Activated gamma-delta T cell (primary cell): Measurements from ENCODE around the gene DPM2.

Source experiments
- DNase-seq: peaks from one replicate; lab custom pipeline; 2025; lab: John Stamatoyannopoulos, UW
- total RNA-seq, 2 donors: gene quantifications; one replicate each; lab custom pipeline; 2026; lab: John Stamatoyannopoulos, UW

Gene DPM2, protein sequence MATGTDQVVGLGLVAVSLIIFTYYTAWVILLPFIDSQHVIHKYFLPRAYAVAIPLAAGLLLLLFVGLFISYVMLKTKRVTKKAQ
- 33.2 to 33.6 reads per million in 2 donors for total RNA-seq

DNA sequence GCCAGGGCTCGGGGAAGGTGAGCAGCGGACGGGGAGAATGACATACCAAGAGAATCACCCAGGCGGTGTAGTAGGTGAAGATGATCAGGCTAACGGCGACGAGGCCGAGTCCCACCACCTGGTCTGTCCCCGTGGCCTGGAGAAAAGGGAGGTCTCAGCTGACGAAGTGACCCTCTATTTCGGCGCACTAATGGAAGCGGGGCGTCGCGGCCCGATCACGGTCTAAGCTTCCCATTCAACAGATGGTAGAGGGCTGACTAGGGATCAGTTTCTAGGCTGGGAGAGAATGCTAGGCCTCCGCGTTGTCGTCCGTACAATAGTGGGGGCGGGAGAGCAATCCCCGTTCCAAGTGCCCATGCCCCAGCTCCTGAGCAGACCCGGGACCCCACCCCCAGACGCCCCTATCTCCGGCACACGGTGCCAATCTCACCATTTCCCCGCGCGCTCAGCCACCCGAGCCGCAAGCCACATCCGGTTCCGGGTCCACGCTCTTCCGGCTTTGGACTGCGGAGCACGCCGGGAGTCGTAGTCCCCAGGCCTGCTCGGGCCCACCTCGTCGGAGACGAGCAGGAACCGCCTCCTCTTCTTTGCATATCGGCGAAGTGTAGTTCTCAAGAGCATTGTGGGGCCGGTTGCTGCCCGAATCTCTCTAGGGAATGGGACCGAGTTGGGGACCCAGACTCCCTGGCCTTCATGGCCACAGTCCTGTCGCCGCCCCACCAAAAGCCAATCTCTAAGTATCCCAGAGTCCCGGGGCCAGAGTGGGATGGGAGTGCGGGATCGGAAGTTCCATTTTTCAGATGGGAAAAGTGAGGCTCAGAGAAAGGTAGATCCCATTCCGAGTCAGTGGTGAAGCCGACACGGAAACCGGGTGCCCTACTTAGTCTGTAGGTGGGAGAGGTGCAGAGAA is at the start of gene DPM2:
Gene DPM2, minus strand, starts transcription at position 467 of the 910 bp plus-strand sequence. Its CDS starts 34 bp downstream, at position 433.
- DNase-seq: peak; percentile 67

DNA sequence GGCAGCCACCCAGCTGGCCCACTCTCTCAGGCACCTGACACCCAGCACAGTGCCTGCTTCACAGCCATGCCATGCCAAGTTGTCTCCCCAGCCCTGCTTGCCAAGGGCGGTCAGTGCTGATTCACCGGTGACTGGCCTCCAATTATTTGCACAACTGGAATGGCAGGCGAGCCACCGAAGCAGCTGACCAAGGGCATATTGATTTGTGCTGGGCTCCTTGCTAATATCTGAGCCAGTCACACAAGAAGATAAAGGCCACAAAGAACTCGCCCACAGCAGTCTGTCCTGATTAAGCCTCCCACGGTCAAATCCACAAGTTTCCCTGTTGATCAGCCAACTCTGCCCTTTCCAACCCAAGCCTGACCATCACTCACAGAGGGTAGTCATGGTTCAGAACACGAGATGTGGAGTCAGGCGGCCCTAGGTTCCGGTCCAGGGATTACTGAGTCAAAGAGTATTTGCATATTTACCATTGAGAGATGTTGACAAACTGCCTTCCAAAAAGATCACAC is 49.5 kb upstream of the DPM2 start:
- no peak for DNase-seq

DNA sequence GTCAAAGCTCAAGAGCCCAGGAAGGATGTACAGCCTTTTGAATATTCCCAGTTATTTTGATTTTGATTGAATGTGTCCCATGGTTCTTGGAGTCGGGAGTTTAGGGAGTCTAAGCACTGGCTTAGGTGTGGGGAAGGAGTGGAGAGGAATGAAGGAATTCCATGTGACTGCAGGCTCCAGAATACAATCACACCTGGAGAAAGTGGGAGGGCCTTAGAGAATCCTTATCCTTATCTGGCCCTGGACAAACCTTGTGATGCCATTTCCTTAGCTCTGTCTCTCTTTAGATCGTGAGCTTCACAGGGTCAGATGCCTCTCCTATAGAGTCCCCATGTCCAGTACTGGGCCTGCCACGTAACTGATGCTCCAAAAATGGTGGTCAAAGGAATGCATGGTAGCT is 47.4 kb upstream of the DPM2 start:
- no peak for DNase-seq

DNA sequence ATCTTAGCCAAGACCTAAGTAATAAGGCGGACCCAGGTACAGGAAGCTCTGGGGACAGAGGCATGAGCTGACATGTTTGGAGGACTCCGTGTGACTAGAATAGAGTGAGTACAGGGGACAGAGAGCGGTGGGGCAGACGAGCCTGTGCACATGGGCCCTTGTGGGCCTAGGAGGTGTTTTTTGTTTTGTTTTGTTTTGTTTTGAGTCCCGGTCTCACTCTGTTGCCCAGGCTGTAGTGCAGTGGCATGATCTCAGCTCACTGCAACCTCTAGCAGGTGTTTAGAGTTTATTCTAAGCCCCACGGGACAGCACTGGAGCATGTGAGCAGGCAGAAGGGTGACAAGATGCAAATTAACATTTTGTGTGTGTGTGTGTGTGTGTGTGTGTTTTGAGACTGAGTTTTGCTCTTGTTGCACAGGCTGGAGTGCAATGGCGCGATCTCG is 46.2 kb upstream of the DPM2 start:
- DNase-seq: no peak

DNA sequence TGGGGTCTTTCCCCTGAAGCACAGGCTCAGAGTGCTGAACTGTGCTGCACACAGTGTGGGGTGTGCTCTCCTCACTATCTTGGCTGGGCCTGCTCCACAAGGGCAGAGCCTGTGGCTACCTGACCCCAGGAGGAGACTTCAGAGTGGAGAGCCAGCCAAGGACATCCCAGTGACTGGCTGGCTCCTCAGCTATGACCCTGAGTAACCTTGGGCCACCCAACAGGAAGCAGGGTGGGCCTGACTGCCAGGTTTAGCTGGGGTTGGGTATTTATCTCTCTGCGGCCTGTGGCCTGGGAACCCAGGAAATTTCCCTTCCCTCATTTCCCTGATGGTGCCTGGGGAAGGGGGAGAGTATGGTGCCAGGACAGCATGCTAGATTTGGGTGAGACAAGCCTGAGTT is 45.3 kb upstream of the DPM2 start:
- no peak for DNase-seq

DNA sequence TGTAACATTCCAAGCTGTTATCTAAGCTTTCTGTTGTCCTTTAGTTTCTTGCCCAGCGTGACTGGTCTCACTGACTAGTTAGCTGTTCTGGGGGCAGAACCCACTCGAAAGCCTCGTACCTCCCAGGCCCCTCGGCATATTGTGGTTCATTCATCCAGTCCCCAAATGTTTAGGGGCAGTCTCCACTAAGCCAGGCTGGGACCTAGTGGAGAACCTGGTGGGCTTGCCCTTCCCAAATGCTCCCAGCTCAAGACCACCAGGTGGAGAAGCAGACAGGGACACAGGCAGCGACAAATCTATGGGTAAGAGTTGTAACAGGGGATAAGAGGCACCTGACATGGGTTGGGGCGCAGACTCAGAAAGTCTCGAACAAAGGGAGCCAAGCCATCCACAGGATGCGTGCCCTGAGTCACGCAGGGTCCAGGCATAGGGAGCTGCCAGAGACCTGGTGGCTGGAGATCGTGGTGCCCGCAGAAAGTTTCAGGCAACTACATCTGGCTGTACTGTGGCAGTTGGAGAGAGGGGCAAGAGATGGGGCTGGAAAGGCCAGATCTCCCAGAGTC is 44.0 kb upstream of the DPM2 start:
- no peak for DNase-seq

DNA sequence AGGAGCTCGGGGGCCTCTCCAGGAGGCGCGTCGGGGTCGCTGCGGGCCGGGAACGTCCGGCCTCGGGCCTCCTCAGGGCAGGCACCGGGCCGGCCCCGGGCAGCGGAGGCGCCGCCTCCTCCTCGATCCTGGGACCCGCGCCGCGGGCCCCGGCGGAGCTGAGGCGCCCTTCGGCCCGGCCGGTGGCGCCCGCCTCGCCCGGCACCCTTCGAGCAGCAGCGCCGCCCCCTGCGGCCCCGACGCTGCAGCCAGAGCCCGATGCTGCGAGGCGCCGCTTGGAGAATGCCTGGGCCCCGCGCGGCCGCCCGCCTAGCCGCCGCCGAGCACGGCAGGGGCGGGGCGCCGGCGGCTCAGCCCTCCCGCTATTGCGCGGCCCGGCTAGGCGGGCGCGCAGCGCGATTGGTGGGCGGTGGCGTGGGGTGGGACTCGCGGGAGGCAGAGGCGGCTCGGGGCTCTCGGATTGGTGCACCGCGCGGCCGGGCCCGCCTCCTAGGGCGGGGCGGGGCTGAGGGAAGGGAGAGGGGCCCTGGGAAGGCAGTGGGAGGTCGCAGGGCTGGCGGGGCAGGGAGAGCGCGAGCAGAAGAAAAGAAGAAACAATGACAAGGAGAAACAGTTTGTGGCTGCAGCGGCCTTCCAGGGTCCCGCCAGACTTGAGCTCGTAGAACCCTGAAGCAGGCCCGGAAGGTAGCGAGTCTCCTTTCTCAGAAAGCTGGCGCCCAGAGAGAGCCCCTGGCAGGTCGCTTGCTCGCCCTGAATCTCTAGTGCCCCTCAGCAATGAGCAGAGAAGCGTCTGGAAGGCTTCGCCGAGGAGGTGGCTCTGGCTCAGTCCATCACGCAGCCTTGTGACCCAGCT is 43.3 kb upstream of the DPM2 start, which contains the start of gene EEIG1:
Gene EEIG1, minus strand, starts transcription at position 284 of the 853 bp plus-strand sequence. CDS start 852 bp downstream, outside the sequence.
- DNase-seq: peak; percentile 97

DNA sequence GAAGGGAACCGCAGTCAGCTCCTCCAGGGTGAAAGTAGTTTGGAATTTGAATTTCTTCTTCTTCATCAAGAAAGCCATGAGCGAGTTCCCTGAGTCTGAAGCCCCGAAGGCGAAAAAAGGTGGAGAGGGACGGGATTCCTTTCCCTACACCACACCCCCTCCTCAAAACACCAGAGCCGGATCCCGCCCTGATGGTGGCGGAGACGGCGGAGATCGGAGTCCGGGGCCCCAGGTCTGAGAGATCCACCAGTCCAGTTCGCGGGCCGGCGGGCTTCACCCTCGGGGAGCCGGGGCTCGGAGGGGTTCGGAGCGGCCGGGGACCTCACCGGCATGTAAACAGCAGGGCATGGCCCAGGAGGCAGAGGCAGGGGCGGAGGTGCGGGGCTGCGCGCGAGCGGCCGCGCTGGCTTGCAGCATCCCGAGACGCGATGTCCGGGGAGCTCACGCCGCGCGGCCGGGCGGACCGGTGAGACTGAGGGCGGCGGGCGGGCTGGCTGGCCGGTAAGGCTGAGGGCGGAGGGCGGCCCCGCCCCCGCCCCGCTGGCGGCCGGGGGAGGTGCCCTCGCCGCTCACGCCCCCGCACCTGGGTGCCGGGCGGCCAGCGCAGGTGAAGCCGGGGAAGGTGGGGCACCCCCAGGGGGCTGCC is 42.5 kb upstream of the DPM2 start:
- DNase-seq: peak; percentile 45

DNA sequence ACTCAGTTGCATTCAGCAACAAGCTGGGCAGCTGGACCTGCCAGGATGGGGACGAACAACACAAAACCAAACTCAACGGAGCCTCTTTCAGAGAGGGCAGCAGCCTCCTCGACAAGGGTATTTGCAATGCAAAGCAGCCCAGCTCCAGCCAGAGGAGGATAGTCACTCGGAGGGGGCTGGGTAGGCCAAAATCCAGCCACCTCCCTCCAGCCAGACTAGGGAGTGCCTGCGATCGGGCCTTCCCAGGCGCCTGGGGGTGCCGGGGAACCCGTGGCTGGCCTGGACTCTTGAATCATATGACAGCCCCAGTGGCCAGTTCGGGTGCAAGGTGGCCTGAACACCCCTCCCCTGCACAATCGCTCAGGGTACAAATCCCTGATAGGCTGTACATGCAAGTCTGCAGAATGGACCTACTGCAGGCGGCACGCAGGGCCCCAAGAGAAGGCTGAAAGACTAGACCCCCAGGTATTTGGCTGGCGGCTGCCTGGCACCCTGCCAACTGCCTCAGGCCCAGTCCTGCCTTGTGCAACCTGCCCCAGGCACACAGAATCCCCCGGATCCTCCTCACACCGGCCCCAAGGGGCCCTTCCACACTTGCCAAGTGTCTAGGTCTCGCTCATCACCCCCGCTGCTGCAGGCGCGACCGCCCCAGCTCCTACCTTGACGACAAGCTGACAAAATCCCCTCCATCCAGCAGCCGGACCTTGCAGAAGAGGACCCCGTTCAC is 41.8 kb upstream of the DPM2 start:
- no peak for DNase-seq

DNA sequence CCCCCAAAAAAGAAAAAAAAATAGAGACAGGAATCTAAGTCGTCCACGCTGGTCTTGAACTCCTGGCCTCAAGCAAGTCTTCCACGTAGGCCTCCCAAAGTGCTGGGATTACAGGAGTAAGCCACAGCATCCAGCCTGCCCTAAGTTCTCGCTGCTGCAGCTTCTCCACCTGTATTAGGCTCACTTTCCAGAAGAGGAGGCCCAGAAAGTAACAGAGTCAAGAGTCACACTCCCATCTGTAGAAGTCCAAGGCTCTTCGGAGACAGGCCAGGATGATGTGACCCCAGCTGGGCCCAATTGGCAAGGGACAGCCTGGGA is 41.3 kb upstream of the DPM2 start:
- no peak for DNase-seq

DNA sequence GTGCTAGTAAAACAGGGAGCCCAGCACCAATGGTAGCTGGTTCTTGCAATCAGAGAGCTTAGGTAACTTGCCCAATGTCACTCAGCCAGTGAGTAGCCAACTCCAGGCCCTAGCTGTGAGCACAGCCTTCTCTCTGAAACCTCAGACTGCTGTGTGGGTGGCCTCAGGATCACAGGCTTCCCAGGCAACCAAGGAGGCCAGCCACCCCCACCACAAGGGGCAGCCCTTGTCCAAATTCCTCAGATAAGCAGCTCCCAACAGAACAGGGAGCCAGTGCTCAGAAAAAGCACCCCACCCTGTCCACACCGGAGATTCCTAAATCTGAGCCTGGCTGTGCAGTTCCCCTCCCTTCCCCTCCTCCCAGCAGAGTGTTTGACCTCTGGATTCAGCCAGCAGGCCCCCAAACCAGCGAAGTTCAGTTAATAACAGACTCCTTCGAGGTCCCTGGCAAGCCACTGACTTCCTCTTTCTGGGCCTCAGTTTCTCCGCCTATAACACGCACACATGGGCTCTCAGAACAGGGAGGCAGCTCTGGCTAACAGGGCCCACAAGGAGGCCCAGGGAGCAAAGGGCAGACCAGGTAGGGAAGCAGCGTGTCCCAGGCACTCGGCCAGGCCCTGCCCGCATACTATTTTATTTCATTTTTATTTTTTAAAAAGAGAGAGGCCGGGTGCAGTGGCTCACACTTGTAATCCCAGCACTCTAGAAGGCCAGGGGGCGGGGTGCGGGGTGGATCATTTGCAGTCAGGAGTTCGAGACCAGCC is 40.4 kb upstream of the DPM2 start:
- no peak for DNase-seq

DNA sequence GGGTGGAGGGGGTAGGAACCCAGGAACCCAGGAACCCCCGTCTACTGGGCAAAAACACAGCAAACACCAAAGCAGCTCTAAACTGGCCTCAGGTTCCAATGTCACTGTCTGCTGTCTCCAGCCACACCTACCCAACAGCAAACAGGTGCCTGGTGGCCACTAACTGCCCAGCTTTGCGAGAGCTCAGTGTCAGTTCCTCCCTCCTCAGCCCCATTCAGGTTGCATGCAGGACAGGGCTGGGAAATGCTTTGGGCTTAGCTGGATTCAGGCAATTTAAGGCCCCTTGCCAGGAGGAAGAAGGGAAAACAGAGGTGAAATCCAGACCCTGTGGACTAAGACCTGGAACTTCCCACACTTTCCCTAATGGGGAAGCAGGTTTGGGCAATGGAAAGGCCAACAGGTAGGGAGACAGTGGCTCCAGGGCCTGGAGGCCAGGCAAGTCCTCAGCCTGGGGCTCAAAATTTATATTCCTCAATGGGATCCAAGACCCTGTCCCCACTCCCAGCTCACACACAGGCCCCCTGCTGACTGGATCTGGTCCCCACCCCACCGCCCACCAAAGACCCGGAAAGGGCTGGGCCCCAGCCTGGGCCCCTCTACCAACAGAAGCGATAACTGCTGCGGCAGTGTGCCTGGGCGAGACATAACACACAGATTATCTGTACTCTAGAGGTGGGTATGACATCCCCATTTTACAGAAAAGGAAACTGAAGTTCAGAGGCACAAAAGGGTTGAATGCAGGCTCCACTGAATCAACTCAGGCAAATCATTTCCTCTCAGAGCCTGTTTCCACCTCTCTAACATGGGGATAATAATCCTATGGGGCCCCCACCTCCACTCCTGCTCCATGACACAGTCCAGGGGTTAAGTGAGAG is 39.6 kb upstream of the DPM2 start:
- no peak for DNase-seq

DNA sequence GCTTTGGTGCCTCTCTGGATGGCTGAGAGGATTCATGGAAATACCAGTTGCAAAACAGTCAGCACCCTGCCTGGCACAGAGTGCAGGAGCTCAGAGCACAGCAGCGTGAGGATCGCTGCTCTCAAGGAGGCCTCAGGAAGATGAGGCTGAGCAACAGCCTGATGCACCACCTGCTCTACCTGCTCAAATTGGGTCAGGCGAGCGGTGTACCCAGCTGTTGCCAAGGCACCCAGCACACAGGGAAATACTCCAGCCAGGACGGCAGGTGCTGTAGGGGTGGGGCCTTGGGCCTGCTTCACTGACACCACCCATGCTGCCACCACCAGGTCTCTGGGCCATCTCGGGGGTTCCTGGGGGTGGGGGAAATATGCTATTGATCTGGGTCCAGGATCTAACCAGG is 38.8 kb upstream of the DPM2 start:
- DNase-seq: no peak

DNA sequence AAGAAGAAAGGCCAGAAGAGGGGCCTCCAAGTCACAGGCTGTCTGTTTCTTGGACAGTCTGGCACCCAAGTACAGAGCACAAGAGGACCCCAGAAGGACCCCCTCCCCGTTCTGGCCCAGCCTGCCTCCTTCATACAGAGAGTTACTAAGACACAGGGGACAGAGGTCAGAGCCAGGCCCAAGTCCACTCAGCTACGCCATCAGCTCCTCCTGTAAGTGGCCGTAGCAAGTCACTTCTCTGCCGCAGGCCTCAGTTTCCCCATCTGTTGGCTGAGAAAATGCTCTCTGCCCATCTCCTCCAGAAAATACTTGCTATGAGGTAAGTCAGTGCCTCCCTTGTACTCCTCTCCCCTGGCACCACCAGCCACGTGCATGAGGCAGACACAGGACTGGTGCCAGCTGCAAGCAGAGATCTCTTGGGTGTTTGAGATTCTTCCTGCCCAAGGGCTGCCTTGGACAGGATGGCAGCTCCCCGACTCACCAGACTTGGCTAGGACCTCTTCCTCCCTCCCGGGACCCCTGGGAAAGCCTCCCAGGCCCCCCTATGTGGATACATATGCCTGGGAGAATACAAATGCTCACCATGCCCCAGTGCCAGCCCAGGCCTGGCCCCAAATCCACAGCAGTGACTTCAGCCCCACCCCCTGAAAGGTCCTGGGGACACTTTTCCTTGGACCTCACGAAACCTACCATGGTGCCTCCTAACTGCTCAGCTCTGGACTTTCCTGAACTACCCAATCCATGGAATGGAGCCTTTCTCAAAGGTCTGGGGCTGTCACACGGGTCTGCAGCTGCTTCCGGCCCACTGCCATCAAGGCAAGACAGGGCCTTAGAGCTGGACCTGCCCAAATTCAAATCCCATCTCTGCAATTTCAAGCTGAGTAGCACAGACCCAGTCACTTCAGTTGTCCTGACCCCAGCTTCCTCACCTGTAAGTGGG is 38.0 kb upstream of the DPM2 start:
- no peak for DNase-seq

DNA sequence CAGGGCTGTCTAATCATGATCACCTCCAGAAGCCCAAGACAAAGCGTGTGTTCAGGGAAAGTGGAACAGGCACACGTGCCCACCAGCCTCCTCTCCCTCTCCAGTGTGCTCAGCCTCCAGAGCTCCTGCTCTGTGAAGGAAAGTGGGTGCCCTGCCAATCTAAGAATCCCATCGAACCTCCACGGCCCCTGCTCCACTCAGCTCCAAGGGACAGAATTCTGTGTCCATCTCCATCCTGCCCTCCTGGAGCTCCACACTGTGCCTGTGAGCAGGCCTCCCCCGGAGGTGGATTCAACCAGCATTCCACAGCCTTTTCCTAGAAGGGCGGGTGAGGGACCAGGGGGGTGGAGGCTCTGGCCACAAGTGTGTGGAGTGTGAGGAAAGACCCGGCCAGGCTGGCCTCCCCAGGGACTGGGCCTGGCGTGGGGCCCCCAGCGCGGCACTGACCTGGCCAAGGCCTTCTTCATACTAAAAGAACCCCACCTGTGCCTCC is 37.2 kb upstream of the DPM2 start:
- no peak for DNase-seq

DNA sequence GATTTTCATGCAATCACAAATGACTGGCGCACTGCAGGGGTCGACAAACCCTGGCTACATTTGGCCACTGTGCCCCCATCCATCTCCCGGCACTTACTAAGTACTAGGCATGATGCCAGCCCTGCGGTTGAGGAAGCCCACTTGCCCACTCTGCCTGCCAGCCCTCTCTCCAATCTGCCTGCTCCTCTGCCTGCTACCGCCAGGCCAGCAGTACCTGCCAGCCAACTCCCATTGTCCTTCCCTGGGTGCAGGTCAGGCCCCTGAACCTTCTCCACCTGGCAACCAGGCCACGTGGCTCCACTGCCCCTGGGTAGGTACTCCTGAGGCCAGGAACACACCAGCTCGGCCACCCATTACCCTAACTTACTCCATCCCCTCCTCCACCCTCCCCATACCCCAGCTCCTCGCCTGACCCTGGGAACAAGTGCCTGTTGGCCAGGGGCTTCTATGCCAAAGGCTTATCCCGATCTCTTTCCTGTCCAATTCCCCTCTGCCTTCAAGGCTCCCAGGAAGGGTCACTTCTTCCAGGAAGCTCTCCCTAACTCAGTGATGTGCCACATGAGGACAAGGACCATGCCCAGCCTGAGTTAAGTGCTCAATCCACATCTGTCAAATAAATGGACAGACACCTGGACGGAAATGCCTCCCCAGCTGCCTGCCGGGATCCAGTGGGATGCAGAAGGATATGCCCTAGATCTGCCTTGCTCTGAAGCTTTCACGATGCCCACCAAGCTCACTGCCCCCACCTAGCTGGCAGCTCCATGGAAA is 36.5 kb upstream of the DPM2 start:
- DNase-seq: no peak
